SK-N-DZ (cell line): ENCODE data around the gene SIGLEC1.

Experiments used
- DNase-seq: peaks from one replicate; pipeline ENCODE4 v3.0.0-alpha.2; 2015; ENCODE audit warnings: low spot score

Gene SIGLEC1

GRCh38 chr20:3680701-3681351 is 31.6 kb downstream of the SIGLEC1 start:
- no peak for DNase-seq

GRCh38 chr20:3679749-3680700 is 32.4 kb downstream of the SIGLEC1 start:
- DNase-seq: no peak

- DNase-seq: no peak
These were observed 33.3 kb downstream of the SIGLEC1 start for GRCh38 chr20:3678856-3679720.

- no peak for DNase-seq
These were observed 34.2 kb downstream of the SIGLEC1 start for GRCh38 chr20:3678198-3678597.

- DNase-seq: no peak
These were observed 34.7 kb downstream of the SIGLEC1 start for GRCh38 chr20:3677733-3678132.

GRCh38 chr20:3674995-3675900 is 37.2 kb downstream of the SIGLEC1 start:
- DNase-seq: no peak

- no peak for DNase-seq
These were observed 38.0 kb downstream of the SIGLEC1 start for GRCh38 chr20:3674447-3674846.

- DNase-seq: no peak
These were observed 39.0 kb downstream of the SIGLEC1 start for GRCh38 chr20:3673221-3674070.

- DNase-seq: no peak
These were observed 39.7 kb downstream of the SIGLEC1 start for GRCh38 chr20:3672547-3673171.

- DNase-seq: no peak
These were observed 40.3 kb downstream of the SIGLEC1 start for GRCh38 chr20:3671986-3672546.

- no peak for DNase-seq
These were observed 41.5 kb downstream of the SIGLEC1 start for GRCh38 chr20:3670945-3671344.

- no peak for DNase-seq
These were observed 41.9 kb downstream of the SIGLEC1 start for GRCh38 chr20:3670511-3670910.

GRCh38 chr20:3669710-3670367 is 42.6 kb downstream of the SIGLEC1 start:
- DNase-seq: no peak

- no peak for DNase-seq
These were observed 44.9 kb downstream of the SIGLEC1 start for GRCh38 chr20:3667434-3668037.

- DNase-seq: no peak
These were observed 48.5 kb downstream of the SIGLEC1 start for GRCh38 chr20:3663858-3664257.

GRCh38 chr20:3663031-3663701 is 49.2 kb downstream of the SIGLEC1 start, which contains the start of gene GFRA4:
TSS of gene GFRA4 (minus strand) at chr20:3663399. CDS start at chr20:3663399, 0 bp downstream.
- DNase-seq: no peak
